GM12864 (cell line): Measurements from ENCODE around the gene GVQW3.

Source experiments
- DNase-seq: peaks from one replicate; pipeline ENCODE4 v3.0.0-alpha.2; 2011; ENCODE audit warnings: low read depth
- H3K4me3 ChIP-seq: 2 replicates; pipeline ENCODE4 v1.5.1; 2011; ENCODE audit warnings: mild to moderate bottlenecking, low read depth, low read length, control low read depth
- CTCF ChIP-seq: IDR thresholded peaks from 2 replicates; pipeline ENCODE4 v1.5.1; 2011; ENCODE audit warnings: low read depth, mild to moderate bottlenecking, moderate library complexity, low read length, control low read depth, inconsistent platforms; ENCODE audit errors: missing control alignments

Gene GVQW3

GRCh38 chr11:76453248-76453647 lies 72.1 kb downstream of the GVQW3 start:
- no peak for TF ChIP-seq CTCF
- H3K4me3 ChIP-seq, result no peak overlapping the region
- DNase-seq, result no peak

GRCh38 chr11:76455331-76455730 lies 74.2 kb downstream of the GVQW3 start:
- no peak overlapping the region for H3K4me3 ChIP-seq
- DNase-seq, result no peak
- TF ChIP-seq CTCF, result no peak

- TF ChIP-seq CTCF, result no peak
- H3K4me3 ChIP-seq, result no peak overlapping the region
- DNase-seq, result no peak
These were observed 74.8 kb downstream of the GVQW3 start for GRCh38 chr11:76455931-76456330.

- no peak for DNase-seq
- TF ChIP-seq CTCF, result no peak
- H3K4me3 ChIP-seq, result no peak overlapping the region
These were observed 75.4 kb downstream of the GVQW3 start for GRCh38 chr11:76456571-76456970.
